CD4-positive, alpha-beta T cell (primary cell): ENCODE measurements around the gene MEF2A. TPM values are rescaled to one million over a fixed set of nuclear protein-coding genes. Genes with fewer than 3 reads are reported as not detected.
A peak's percentile ranks its signal among the peaks of the same experiment; 100 is the strongest.

Experiments used
- ATAC-seq: fragments of 200-7000 bp; cut with Tn5 transposase; one replicate; pipeline ENCODE4 v1.10.0; 2022; ENCODE audit warnings: mild to moderate bottlenecking; ENCODE audit not compliant: poor library complexity
- CTCF ChIA-PET: fragments of 350-600 bp; sonication (Branson Sonifier 250); formaldehyde crosslinking; loops from one replicate; lab custom pipeline; 2021; ENCODE audit warnings: antibody characterized with exemption, inconsistent platforms; lab: Charles Lee
- POLR2A ChIA-PET: fragments of 350-600 bp; sonication (Branson Sonifier 250); formaldehyde crosslinking; loops from one replicate; lab custom pipeline; 2021; ENCODE audit warnings: antibody characterized with exemption, inconsistent platforms; lab: Charles Lee
- DNase-seq, 14 experiments: peaks; one replicate each; pipeline ENCODE4 v3.0.0-alpha.2; 2013 to 2020; ENCODE audit warnings: mixed read lengths in 2 of 14
- H3K27ac ChIP-seq, 2 donors: one replicate each; pipeline versions ENCODE4 v1.5.1 to v1.7.0; 2013; ENCODE audit warnings: low read length in 2 of 2, low read depth in 1 of 2, mild to moderate bottlenecking in 1 of 2
- H3K27me3 ChIP-seq, 2 experiments: 1 replicate in 1 of 2; 2 replicates in 1 of 2; pipeline versions ENCODE4 v1.6.1 to v1.7.0; 2013; ENCODE audit warnings: low read length in 2 of 2, control low read depth in 1 of 2, mild to moderate bottlenecking in 1 of 2, moderate library complexity in 1 of 2; ENCODE audit not compliant: insufficient read depth in 2 of 2, control insufficient read depth in 1 of 2
- H3K36me3 ChIP-seq: one replicate; pipeline ENCODE4 v1.6.1; 2013; ENCODE audit warnings: low read length, control low read depth; ENCODE audit not compliant: insufficient read depth
- H3K4me1 ChIP-seq: one replicate; pipeline ENCODE4 v1.6.1; 2013; ENCODE audit warnings: low read length, control low read depth; ENCODE audit not compliant: insufficient read depth
- H3K4me3 ChIP-seq: one replicate; pipeline ENCODE4 v1.5.1; 2013; ENCODE audit warnings: mild to moderate bottlenecking, low read length, moderate library complexity
- H3K9me3 ChIP-seq, 2 experiments: 1 replicate in 1 of 2; 2 replicates in 1 of 2; pipeline versions ENCODE4 v1.6.1 to v1.7.0; 2013; ENCODE audit warnings: low read length in 2 of 2, mild to moderate bottlenecking in 2 of 2, control low read depth in 1 of 2, moderate library complexity in 1 of 2; ENCODE audit not compliant: control insufficient read depth in 1 of 2, insufficient read depth in 1 of 2
- H3K27ac Mint-ChIP-seq: one replicate; pipeline ENCODE4 v1.8.0; 2020; ENCODE audit warnings: mixed read lengths
- H3K27me3 Mint-ChIP-seq: one replicate; pipeline ENCODE4 v1.8.0; 2021; ENCODE audit warnings: mixed read lengths
- H3K36me3 Mint-ChIP-seq: one replicate; pipeline ENCODE4 v1.8.0; 2021; ENCODE audit warnings: low read depth, mixed read lengths
- H3K4me1 Mint-ChIP-seq: one replicate; pipeline ENCODE4 v1.8.0; 2021; ENCODE audit warnings: low read depth, mixed read lengths
- H3K4me3 Mint-ChIP-seq: one replicate; pipeline ENCODE4 v1.8.0; 2020; ENCODE audit warnings: mild to moderate bottlenecking, mixed read lengths
- H3K9me3 Mint-ChIP-seq: one replicate; pipeline ENCODE4 v1.8.0; 2020; ENCODE audit warnings: mixed read lengths
- CTCF ChIP-seq: fragments of 200-600 bp; IDR thresholded peaks from one replicate; pipeline ENCODE4 v1.8.0; 2022; ENCODE audit warnings: antibody characterized with exemption, mild to moderate bottlenecking
- intact Hi-C, 2 experiments: fragments of 100-400 bp; cut with DNase I in 1 of 2; cut with micrococcal nuclease in 1 of 2; formaldehyde crosslinking; loops; one replicate each; pipeline versions ENCODE4 v1.15.1 to v1.9.0; 2023 to 2025; cut with DNase I, micrococcal nuclease
- total RNA-seq, 174 experiments: library from RNA in 2 of 174; stranded (reverse) in 2 of 174; gene quantifications; one replicate each; pipeline ENCODE4 v1.2.3 and lab custom pipeline; 2021 to 2026

The MEF2A gene
- total RNA-seq, 2 experiments from 2014 or later = 23.2 to 24.9 TPM

- Histone ChIP-seq H3K9me3 (no peaks in the 10 kb centered on the region), H3K4me1 (peaks cover 12% of the 10 kb centered on the region), H3K4me3 (no peak overlapping the region), H3K36me3 (no peaks in the 10 kb centered on the region), H3K27ac (no peak overlapping the region), H3K27me3 (no peaks in the 10 kb centered on the region)
- ATAC-seq = peak; percentile 69
- no peak for TF ChIP-seq CTCF
- Mint-ChIP-seq H3K27ac (peak overlapping the region; percentile 51), H3K4me1 (peaks cover 48% of the 10 kb centered on the region), H3K4me3 (no peak overlapping the region), H3K9me3 (no peaks in the 10 kb centered on the region), H3K36me3 (peaks cover 14% of the 10 kb centered on the region), H3K27me3 (no peaks in the 10 kb centered on the region)
- peak in 3 of 14 experiments; percentile 55 to 75 (median 71) for DNase-seq
- POLR2A ChIA-PET = interaction anchor here (1.0 to 1.9 kb wide), 16 partner anchors 13 to 453 kb away, joined by 3 to 20 read pairs (median 4); partner anchors contain the start of genes LRRC28, LYSMD4 and MEF2A
- intact Hi-C loops = loop anchor here (1.0 to 5.0 kb wide), 10 partner anchors 51 to 432 kb away; partner anchors contain the start of gene MEF2A (in 1 of the 2)
- CTCF ChIA-PET = interaction anchor here (0.6 to 3.8 kb wide), 37 partner anchors 8 to 461 kb away, joined by 3 to 30 read pairs (median 4); partner anchors contain the start of genes LRRC28, LYSMD4 and MEF2A
Observed at GRCh38 chr15:99703603-99704443, 138.0 kb downstream of the MEF2A start.

- Histone ChIP-seq H3K4me3 (no peak overlapping the region), H3K4me1 (peaks cover 12% of the 10 kb centered on the region), H3K27me3 (no peaks in the 10 kb centered on the region), H3K27ac (no peak overlapping the region), H3K9me3 (no peaks in the 10 kb centered on the region), H3K36me3 (no peaks in the 10 kb centered on the region)
- ChIA-PET POLR2A (interaction anchor here (0.6 to 1.9 kb wide), 16 partner anchors 13 to 453 kb away, joined by 3 to 20 read pairs (median 4); partner anchors contain the start of genes LRRC28, LYSMD4 and MEF2A), CTCF (interaction anchor here (0.6 to 3.8 kb wide), 38 partner anchors 9 to 461 kb away, joined by 3 to 30 read pairs (median 4); partner anchors contain the start of genes LRRC28, LYSMD4 and MEF2A)
- ATAC-seq (peak; percentile 82), DNase-seq (peak in 5 of 14 experiments; percentile 22 to 87 (median 81))
- Mint-ChIP-seq H3K4me3 (no peak overlapping the region), H3K27ac (no peak overlapping the region), H3K9me3 (no peaks in the 10 kb centered on the region), H3K27me3 (no peaks in the 10 kb centered on the region), H3K36me3 (peaks cover 21% of the 10 kb centered on the region), H3K4me1 (peaks cover 54% of the 10 kb centered on the region)
- intact Hi-C loops = loop anchor here (1.0 to 5.0 kb wide), 8 partner anchors 50 to 432 kb away; partner anchors contain the start of gene MEF2A (in 1 of the 2)
- TF ChIP-seq CTCF = peak; percentile 67
Observed at GRCh38 chr15:99704444-99704838, 138.7 kb downstream of the MEF2A start.

- CTCF ChIA-PET = no interaction called here
- Mint-ChIP-seq H3K4me1 (peaks cover 57% of the 10 kb centered on the region), H3K36me3 (peaks cover 40% of the 10 kb centered on the region), H3K27me3 (no peaks in the 10 kb centered on the region), H3K27ac (peak overlapping the region; percentile 73), H3K4me3 (peak overlapping the region; percentile 82), H3K9me3 (no peaks in the 10 kb centered on the region)
- Histone ChIP-seq H3K9me3 (no peaks in the 10 kb centered on the region), H3K27me3 (no peaks in the 10 kb centered on the region), H3K4me1 (peaks cover 12% of the 10 kb centered on the region), H3K27ac (peak overlapping the region in 1 of 2 donors; percentile 32), H3K4me3 (peak overlapping the region; percentile 42), H3K36me3 (peaks cover 17% of the 10 kb centered on the region)
- peak in 8 of 14 experiments; percentile 20 to 62 (median 31) for DNase-seq
- no peak for TF ChIP-seq CTCF
- ATAC-seq = peak; percentile 37
- POLR2A ChIA-PET = interaction anchor here (1.1 to 2.9 kb wide), 3 partner anchors 25 to 434 kb away, joined by 3 to 23 read pairs (median 3); partner anchors contain the start of gene LYSMD4
- intact Hi-C loops = no loop called here
Observed at GRCh38 chr15:99706557-99707303, 140.9 kb downstream of the MEF2A start.
